Stimulated activated naive CD4-positive, alpha-beta T cell (primary cell): ENCODE measurements around the gene ANKRD33B.
"Not testable (repeated sequence)": the region's sequence is repeated elsewhere in the genome, so short reads cannot be mapped to it uniquely, and the experiment has no call there.

Experiments used
- DNase-seq, 6 experiments: peaks; one replicate each; lab custom pipeline; 2025; lab: John Stamatoyannopoulos, UW

The ANKRD33B gene

GRCh38 chr5:10637944-10638343 lies 74.1 kb downstream of the ANKRD33B start:
- DNase-seq = no peak

GRCh38 chr5:10638723-10639122 lies 74.9 kb downstream of the ANKRD33B start:
- DNase-seq = not testable (repeated sequence)

DNA sequence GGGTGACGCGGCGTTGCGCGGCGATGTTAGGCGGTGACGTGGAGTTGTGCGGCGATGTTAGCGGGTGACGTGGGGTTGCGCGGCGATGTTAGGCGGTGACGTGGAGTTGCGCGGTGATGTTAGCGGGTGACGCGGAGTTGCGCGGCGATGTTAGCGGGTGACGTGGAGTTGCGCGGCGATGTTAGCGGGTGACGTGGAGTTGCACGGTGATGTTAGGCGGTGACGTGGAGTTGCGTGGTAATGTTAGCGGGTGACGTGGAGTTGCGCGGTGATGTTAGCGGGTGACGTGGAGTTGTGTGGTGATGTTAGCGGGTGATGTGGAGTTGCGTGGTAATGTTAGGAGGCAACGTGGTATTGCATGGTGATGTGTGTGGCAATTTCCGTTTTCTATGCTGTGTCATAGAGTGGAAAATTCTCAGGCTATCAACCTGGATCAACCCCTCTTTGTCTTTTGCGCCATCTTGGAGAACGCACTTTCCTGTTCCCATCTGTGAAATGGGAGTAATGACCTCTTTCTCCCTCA lies 76.0 kb downstream of the ANKRD33B start:
- no peak for DNase-seq

DNA sequence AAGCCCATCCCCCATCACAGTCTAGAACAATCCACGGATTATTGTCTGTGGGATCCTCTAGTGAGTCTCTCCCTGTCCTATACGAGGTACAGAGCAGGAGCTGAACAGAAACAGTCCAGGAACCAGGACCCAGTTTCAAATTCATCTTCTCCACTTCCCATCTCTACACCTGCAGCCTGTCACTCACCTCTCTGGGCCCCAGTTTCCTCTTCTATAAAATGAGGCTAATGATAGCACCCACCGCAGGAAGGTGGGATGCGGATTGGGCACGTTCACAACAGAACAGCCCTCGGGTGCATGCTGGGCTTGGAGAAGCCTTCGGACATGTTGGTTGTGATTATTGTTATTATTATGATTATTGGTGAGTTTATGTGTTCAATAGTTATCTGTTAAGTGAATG lies 78.5 kb downstream of the ANKRD33B start:
- DNase-seq = no peak

DNA sequence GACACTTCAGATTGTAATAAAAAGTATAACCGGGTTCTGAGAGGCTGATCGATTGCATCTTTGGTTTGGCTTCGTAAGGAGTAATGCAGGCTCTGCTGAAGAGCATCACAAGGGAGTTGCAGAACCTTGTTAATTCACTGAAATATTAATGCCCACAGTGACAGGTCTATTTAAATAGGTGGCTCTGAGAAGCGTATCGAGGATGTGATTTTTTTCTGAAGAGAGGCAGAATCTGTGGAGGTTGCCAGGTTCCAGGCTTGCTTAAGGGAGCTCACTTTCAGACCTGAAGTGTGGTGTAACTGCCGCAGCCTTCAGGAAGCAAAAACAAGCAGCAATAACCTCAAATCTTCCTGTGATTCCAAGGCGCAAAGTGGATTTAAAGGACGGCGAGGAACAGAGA lies 80.3 kb downstream of the ANKRD33B start:
- DNase-seq = no peak

DNA sequence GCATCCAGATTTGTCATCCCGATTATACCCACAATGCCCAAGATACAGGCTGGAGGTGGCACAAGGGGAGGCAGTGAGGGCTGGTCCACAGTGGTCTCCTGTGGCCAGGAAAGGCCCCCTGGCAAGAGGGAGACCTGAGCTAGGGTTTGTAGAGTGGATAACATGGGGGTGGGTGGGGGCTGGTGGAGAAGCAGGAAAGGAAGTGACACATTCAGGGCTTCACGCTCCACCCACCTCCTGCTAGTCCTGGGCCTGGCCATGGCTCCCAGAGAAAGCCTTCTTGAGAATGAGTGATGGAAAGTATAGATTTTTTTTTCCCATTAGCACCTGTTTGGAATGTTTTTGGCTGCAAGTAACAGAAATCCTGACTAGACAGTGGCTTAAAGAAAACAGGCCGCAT lies 81.3 kb downstream of the ANKRD33B start:
- no peak for DNase-seq

DNA sequence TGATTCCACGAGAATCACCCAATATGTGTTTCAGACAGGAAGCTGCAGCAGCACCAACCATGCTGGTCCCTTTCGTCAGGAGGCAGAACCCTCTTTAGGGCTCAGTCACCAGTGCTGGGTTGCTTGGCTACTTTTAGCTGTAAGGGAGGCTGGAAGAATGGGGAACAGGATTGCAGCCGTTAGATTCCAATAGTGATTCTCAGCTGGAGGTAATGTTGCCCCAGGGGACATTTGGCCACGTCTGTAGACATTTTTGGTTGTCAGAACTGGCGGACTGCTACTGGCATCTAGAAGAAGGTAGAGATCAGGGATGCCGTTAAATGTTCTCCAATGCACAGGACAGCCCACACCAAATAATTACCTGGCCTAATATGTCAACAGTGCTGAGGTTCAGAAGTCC lies 81.8 kb downstream of the ANKRD33B start:
- no peak for DNase-seq

DNA sequence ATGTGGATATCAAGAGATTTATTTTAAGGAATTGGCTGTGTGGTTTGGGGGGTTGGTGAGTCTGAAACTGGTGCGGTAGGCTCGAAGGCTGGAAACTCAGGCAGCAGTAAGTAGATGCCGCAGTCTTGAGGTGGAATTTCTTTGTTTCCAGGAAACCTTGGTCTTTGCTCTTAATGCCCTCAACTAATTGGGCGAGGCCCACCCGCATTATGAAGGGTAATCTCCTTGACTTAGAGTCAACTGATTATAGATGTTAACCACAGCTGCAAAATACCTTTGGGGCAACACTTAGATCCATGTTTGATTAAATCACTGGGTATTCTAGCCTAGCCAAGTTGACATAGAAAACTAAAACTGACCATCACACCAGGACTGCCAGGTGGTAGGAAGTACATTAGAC lies 83.8 kb downstream of the ANKRD33B start:
- DNase-seq = no peak

GRCh38 chr5:10648806-10649665 lies 85.2 kb downstream of the ANKRD33B start:
- no peak for DNase-seq

- no peak for DNase-seq
Measured at GRCh38 chr5:10649666-10650380, 86.0 kb downstream of the ANKRD33B start.

GRCh38 chr5:10652151-10652550 lies 88.3 kb downstream of the ANKRD33B start:
- no peak for DNase-seq

DNA sequence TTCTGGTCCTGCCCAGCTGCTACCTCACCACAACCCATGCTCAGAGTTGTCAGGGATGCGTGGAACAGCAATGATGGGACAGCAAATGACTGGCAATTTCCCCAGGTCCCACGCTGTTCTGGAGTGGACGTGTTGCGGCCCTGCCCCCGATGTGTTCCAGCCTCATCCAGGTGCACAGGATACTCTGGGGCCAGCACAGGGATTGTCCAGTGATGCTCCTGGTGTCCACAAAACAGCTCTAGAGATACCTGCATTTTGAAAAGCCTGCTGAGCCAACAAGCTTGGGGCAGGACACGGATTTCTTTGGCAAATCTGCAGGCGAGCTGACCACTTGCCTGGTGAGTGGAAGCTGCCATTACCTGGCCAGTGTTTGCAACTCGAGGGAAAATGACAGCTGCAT lies 88.7 kb downstream of the ANKRD33B start:
- DNase-seq = no peak

DNA sequence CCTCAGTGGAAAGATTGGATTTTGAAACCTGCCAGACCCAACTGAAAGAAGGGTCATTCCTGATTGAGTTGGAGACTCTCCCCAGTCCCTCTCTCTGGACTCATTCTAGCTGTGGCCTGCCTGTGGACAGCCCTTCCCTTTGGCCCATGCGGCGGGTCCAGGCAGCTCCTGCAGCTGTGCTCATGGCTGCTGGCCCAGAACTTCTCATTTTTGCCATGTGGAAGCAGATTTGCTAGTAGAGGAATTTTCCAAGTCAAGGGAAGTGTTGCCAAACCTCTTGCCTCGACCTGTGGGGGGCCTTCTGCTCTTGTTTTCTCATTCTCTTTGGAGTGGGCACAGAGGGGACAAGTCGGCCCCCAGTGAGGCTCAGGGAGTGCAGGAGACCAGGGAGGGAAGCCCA lies 89.2 kb downstream of the ANKRD33B start:
- DNase-seq = no peak

DNA sequence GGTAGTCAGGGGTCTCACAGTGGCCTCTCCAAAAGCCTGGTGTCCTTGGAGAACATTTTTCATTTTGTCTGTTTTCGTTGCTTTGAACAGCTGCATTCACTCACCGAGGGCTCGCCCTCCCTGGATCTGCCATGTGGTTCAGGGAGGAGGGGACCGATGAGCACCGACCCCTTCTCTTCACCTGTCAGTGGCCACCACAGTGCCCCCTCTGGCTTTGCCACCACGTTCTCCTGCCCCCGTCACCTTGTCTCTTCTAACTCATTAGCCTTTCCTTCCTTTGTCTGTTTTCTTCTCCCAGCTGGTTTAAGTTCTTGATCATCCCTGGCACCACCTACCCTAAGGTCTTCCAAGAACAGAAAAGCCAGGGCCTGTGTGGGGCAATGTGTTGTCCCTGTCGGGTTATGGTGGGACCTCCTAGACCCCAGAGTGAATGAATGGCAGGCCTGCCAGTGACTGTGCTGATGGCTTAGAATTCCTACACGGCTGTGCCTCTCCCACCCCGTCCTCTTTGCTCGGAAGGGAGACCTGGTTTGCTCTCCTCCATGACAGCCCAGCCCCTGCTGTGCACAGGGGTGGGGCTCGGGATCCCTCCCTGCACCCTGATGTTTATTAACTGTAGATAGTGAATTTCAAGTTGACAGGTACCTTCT lies 90.0 kb downstream of the ANKRD33B start:
- no peak for DNase-seq

DNA sequence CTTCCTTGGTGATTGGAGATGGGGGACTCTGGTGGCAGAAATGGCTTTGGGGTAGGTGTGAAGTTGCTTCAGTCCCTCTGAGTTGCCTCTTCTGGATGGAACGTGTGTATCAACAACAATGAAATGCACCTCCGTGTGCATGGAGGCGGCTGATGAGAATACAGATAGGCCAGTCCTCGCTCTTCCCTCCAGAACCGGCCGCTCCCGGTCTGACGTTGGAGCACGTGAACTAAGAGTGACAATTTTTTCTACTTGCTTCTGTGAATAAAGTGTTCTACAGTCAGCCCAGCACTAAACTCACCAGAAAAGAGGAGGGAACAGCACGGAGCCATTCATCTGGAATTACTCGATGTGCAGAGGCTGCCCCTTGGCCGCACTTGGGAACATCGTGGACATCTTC lies 90.7 kb downstream of the ANKRD33B start:
- DNase-seq = no peak

DNA sequence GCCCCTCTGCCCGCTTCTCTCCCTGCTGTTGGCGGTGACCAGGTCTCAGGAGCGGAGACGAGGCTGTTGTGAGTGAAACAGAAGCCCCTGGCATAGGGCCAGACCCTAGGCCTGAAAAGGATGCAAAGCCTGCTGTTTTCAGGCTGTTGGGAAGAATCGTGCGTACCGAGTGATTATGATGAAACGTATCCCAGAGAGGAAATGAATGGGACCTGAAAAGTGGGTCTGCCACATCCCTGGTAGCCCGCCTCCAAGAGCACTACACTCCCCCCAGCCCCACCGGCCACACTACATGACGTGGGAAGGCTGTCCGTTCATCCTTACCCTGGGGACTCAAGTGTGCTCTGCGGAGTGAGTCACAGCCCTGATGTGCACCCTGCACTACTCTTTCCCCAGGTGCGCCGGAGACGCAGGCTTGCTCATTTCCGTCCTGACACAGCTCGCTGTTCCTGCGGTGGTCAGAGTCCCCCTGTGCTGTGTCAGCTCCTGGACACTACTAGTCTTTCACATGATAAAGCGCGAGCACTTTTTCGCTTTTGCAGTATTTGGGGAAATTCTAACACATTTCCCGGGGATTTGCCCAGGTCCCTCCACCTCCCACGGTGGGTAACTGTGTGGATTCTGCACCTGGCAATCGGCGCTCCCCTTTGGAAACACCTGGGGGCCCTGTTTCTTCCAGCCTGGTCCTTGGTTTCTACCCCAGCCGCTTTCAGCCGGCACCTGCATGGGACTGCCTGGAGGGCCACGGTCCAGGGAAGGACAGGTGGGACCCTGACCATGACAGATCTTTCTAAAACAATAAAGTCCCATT lies 91.5 kb downstream of the ANKRD33B start:
- no peak for DNase-seq

DNA sequence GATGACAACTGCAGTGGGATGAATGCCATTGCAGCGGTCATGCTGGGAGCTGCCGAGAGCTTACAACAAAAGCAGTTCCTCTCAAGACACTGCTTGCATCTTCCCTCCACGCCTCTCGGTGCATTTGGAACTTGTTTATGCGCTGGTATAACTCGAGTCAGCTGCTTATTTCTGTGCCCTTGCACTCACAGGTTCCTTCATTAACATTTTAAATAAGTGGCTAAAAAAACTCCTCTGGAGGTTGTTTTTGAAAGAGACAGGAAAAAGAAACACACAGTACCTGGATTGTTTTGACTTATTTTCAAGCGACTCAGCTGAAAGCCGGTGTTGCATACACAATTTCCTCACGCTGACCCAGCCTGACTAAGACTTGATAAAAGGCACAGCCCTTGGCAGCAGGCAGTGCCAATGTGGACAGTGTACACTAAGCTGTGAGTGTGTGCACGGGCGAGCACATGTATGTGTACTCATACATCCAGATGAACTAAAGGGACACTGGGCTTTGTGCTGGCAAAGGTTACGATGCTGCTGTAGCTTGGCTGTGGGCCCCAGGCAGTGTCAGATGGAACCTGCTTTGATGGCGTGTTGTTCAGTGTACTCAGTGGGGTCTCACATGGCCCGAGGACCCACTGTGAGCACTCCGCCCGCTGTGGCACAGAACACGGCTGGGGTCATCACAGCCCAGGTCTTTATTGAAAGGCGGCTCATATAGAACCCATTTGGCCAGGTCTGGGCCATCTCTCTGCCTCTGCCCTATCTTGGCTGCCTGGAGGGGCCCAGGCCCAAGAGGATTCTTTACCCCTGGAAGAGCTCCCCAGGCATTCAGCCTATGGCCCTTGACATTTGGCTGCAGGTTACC lies 92.3 kb downstream of the ANKRD33B start:
- DNase-seq = no peak

GRCh38 chr5:10658265-10658664 lies 94.4 kb downstream of the ANKRD33B start:
- DNase-seq = no peak

DNA sequence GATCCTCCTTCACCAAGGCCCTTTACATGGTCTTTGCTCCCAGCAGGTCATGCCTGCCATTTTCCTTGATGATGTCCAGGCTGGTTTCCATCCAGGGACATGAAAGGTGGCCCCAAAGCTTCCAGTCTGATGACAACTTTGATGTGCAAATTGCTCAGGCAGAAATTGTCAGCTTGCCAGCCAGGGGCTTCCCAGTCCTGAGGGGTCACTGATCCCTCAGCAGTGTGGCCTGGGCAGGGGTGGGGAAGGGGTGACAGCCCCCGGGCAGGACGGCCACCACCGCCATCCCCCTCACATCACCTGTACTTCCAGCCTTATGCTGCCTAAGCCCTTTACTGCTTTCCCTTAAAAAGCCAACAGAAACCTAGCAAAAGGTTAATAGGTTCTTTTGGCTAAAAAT lies 96.3 kb downstream of the ANKRD33B start:
- no peak for DNase-seq

- no peak for DNase-seq
Measured at GRCh38 chr5:10660720-10661387, 97.0 kb downstream of the ANKRD33B start.
